CD4-positive, alpha-beta T cell (primary cell): ENCODE data around the gene UNC50. TPM values are rescaled to one million over a fixed set of nuclear protein-coding genes. Genes with fewer than 3 reads are reported as not detected.

ENCODE experiments used
- ATAC-seq: fragments of 200-7000 bp; cut with Tn5 transposase; one replicate; pipeline ENCODE4 v1.10.0; 2022; ENCODE audit warnings: mild to moderate bottlenecking; ENCODE audit not compliant: poor library complexity
- CTCF ChIA-PET: fragments of 350-600 bp; sonication (Branson Sonifier 250); formaldehyde crosslinking; loops from one replicate; lab custom pipeline; 2021; ENCODE audit warnings: antibody characterized with exemption, inconsistent platforms; lab: Charles Lee
- POLR2A ChIA-PET: fragments of 350-600 bp; sonication (Branson Sonifier 250); formaldehyde crosslinking; loops from one replicate; lab custom pipeline; 2021; ENCODE audit warnings: antibody characterized with exemption, inconsistent platforms; lab: Charles Lee
- DNase-seq, 14 experiments: peaks; one replicate each; pipeline ENCODE4 v3.0.0-alpha.2; 2013 to 2020; ENCODE audit warnings: mixed read lengths in 2 of 14
- H3K27ac ChIP-seq, 2 donors: one replicate each; pipeline versions ENCODE4 v1.5.1 to v1.7.0; 2013; ENCODE audit warnings: low read length in 2 of 2, low read depth in 1 of 2, mild to moderate bottlenecking in 1 of 2
- H3K27me3 ChIP-seq, 2 experiments: 1 replicate in 1 of 2; 2 replicates in 1 of 2; pipeline versions ENCODE4 v1.6.1 to v1.7.0; 2013; ENCODE audit warnings: low read length in 2 of 2, control low read depth in 1 of 2, mild to moderate bottlenecking in 1 of 2, moderate library complexity in 1 of 2; ENCODE audit not compliant: insufficient read depth in 2 of 2, control insufficient read depth in 1 of 2
- H3K36me3 ChIP-seq: one replicate; pipeline ENCODE4 v1.6.1; 2013; ENCODE audit warnings: low read length, control low read depth; ENCODE audit not compliant: insufficient read depth
- H3K4me1 ChIP-seq: one replicate; pipeline ENCODE4 v1.6.1; 2013; ENCODE audit warnings: low read length, control low read depth; ENCODE audit not compliant: insufficient read depth
- H3K4me3 ChIP-seq: one replicate; pipeline ENCODE4 v1.5.1; 2013; ENCODE audit warnings: mild to moderate bottlenecking, low read length, moderate library complexity
- H3K9me3 ChIP-seq, 2 experiments: 1 replicate in 1 of 2; 2 replicates in 1 of 2; pipeline versions ENCODE4 v1.6.1 to v1.7.0; 2013; ENCODE audit warnings: low read length in 2 of 2, mild to moderate bottlenecking in 2 of 2, control low read depth in 1 of 2, moderate library complexity in 1 of 2; ENCODE audit not compliant: control insufficient read depth in 1 of 2, insufficient read depth in 1 of 2
- H3K27ac Mint-ChIP-seq: one replicate; pipeline ENCODE4 v1.8.0; 2020; ENCODE audit warnings: mixed read lengths
- H3K27me3 Mint-ChIP-seq: one replicate; pipeline ENCODE4 v1.8.0; 2021; ENCODE audit warnings: mixed read lengths
- H3K36me3 Mint-ChIP-seq: one replicate; pipeline ENCODE4 v1.8.0; 2021; ENCODE audit warnings: low read depth, mixed read lengths
- H3K4me1 Mint-ChIP-seq: one replicate; pipeline ENCODE4 v1.8.0; 2021; ENCODE audit warnings: low read depth, mixed read lengths
- H3K4me3 Mint-ChIP-seq: one replicate; pipeline ENCODE4 v1.8.0; 2020; ENCODE audit warnings: mild to moderate bottlenecking, mixed read lengths
- H3K9me3 Mint-ChIP-seq: one replicate; pipeline ENCODE4 v1.8.0; 2020; ENCODE audit warnings: mixed read lengths
- CTCF ChIP-seq: fragments of 200-600 bp; IDR thresholded peaks from one replicate; pipeline ENCODE4 v1.8.0; 2022; ENCODE audit warnings: antibody characterized with exemption, mild to moderate bottlenecking
- intact Hi-C, 2 experiments: fragments of 100-400 bp; cut with DNase I in 1 of 2; cut with micrococcal nuclease in 1 of 2; formaldehyde crosslinking; loops; one replicate each; pipeline versions ENCODE4 v1.15.1 to v1.9.0; 2023 to 2025; cut with DNase I, micrococcal nuclease
- total RNA-seq, 174 experiments: library from RNA in 2 of 174; stranded (reverse) in 2 of 174; gene quantifications; one replicate each; pipeline ENCODE4 v1.2.3 and lab custom pipeline; 2021 to 2026

The UNC50 gene
- total RNA-seq, 2 experiments from 2014 or later: 17.1 to 17.5 TPM

DNA sequence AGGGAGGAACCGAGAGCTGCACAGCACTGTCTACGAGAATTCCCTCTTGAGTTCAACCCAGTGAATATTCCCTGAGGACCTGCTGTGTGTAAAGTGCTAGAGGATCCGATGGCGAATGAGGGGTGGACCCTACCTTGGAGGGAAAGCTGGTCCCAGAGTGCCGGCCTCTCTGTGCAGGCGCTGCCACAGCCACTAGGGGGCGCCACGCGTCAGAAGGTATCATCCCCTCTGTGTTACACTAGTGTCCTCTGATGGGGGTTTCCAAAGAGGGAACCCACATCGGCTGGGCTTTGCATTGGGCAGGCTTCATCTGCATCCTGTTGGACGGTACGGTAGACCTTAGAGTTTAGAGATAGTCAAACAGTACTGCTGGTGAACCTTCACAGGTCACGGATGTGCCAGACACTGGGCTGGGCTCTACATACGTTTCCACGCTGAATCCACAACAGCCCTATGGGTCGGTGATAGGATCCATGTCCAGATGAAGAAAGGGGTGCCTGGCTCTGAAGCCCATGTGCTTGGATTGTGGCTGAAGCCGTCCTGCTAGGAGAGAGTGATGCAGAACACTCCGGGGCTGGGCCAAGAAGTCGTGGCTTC, 39.1 kb upstream of the UNC50 start:
- peak; percentile 93 for TF ChIP-seq CTCF
- ATAC-seq (peak; percentile 92), DNase-seq (peak; percentile 55 to 83 (median 68))
- Histone ChIP-seq H3K4me3 (no peak overlapping the region), H3K27me3 (no peaks in the 10 kb centered on the region), H3K27ac (no peak overlapping the region), H3K36me3 (peaks cover 100% of the 10 kb centered on the region), H3K9me3 (no peaks in the 10 kb centered on the region), H3K4me1 (no peaks in the 10 kb centered on the region)
- Mint-ChIP-seq H3K4me1 (no peaks in the 10 kb centered on the region), H3K36me3 (peaks cover 91% of the 10 kb centered on the region), H3K9me3 (no peaks in the 10 kb centered on the region), H3K4me3 (no peak overlapping the region), H3K27me3 (no peaks in the 10 kb centered on the region), H3K27ac (peak overlapping the region; percentile 36)
- CTCF ChIA-PET: interaction anchor here (0.6 to 1.4 kb wide), 19 partner anchors 9 to 608 kb away, joined by 3 to 8 read pairs (median 3); no protein-coding TSS in a partner anchor
- POLR2A ChIA-PET: interaction anchor here (0.9 kb wide), 1 partner anchor 10 kb away, joined by 3 read pairs; no protein-coding TSS in a partner anchor
- intact Hi-C loops: loop anchor here (1.0 to 5.0 kb wide), 5 partner anchors 63 to 498 kb away; no protein-coding TSS in a partner anchor

DNA sequence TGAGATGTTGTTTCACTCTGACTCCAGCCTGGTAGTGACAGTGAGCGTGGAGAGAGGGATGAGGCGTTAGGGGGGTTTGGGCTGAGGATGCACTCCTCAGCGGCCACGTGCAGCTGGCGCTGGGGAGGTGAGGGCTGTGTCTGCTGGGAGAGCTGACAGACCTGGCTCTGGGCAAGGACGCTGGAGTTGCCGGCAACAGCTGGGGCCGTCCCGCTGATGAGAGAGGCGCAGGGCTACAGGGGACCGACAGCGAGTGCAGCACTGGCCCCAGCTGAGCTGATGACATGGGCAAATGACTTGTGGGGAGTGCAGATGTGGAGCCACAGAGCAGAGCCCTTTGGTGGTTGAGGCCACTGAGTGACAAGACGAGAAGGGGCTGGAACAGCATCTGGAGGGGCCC, 38.5 kb upstream of the UNC50 start:
- Histone ChIP-seq H3K9me3 (no peaks in the 10 kb centered on the region), H3K4me1 (no peaks in the 10 kb centered on the region), H3K4me3 (no peak overlapping the region), H3K36me3 (peaks cover 99% of the 10 kb centered on the region), H3K27ac (no peak overlapping the region), H3K27me3 (no peaks in the 10 kb centered on the region)
- DNase-seq (no peak), ATAC-seq (no peak)
- no peak for TF ChIP-seq CTCF
- Mint-ChIP-seq H3K9me3 (no peaks in the 10 kb centered on the region), H3K27ac (peak overlapping the region; percentile 36), H3K36me3 (peaks cover 93% of the 10 kb centered on the region), H3K4me3 (no peak overlapping the region), H3K27me3 (no peaks in the 10 kb centered on the region), H3K4me1 (no peaks in the 10 kb centered on the region)
- ChIA-PET CTCF (interaction anchor here (1.4 kb wide), 1 partner anchor 80 kb away, joined by 4 read pairs; no protein-coding TSS in a partner anchor), POLR2A (interaction anchor here (0.5 kb wide), 1 partner anchor 79 kb away, joined by 3 read pairs; no protein-coding TSS in a partner anchor)
- intact Hi-C loops: loop anchor here (1.0 to 5.0 kb wide), 5 partner anchors 62 to 497 kb away; no protein-coding TSS in a partner anchor

GRCh38 chr2:98570356-98570755, 38.0 kb upstream of the UNC50 start:
- H3K27ac Mint-ChIP-seq: no peak overlapping the region
- no peak for TF ChIP-seq CTCF
- peaks cover 93% of the 10 kb centered on the region for H3K36me3 Mint-ChIP-seq
- peaks cover 99% of the 10 kb centered on the region for H3K36me3 ChIP-seq
- no peaks in the 10 kb centered on the region for H3K4me1 Mint-ChIP-seq
- intact Hi-C loops: no loop called here
- DNase-seq (no peak), ATAC-seq (no peak)
- H3K4me1 ChIP-seq: no peaks in the 10 kb centered on the region
- no peak overlapping the region for H3K27ac ChIP-seq
- no peaks in the 10 kb centered on the region for H3K27me3 Mint-ChIP-seq
- H3K4me3 ChIP-seq: no peak overlapping the region
- no peaks in the 10 kb centered on the region for H3K9me3 ChIP-seq
- CTCF ChIA-PET: no interaction called here
- H3K27me3 ChIP-seq: no peaks in the 10 kb centered on the region
- no peaks in the 10 kb centered on the region for H3K9me3 Mint-ChIP-seq
- POLR2A ChIA-PET: interaction anchor here (0.5 kb wide), 1 partner anchor 79 kb away, joined by 3 read pairs; no protein-coding TSS in a partner anchor
- H3K4me3 Mint-ChIP-seq: no peak overlapping the region
